SK-N-DZ (cell line): ENCODE measurements around the gene BDH1.
A peak's percentile ranks its signal among the peaks of the same experiment; 100 is the strongest.
"Not testable (repeated sequence)": the region's sequence is repeated elsewhere in the genome, so short reads cannot be mapped to it uniquely, and the experiment has no call there.

Experiments
- DNase-seq: peaks from one replicate; pipeline ENCODE4 v3.0.0-alpha.2; 2015; ENCODE audit warnings: low spot score

BDH1 gene

DNA sequence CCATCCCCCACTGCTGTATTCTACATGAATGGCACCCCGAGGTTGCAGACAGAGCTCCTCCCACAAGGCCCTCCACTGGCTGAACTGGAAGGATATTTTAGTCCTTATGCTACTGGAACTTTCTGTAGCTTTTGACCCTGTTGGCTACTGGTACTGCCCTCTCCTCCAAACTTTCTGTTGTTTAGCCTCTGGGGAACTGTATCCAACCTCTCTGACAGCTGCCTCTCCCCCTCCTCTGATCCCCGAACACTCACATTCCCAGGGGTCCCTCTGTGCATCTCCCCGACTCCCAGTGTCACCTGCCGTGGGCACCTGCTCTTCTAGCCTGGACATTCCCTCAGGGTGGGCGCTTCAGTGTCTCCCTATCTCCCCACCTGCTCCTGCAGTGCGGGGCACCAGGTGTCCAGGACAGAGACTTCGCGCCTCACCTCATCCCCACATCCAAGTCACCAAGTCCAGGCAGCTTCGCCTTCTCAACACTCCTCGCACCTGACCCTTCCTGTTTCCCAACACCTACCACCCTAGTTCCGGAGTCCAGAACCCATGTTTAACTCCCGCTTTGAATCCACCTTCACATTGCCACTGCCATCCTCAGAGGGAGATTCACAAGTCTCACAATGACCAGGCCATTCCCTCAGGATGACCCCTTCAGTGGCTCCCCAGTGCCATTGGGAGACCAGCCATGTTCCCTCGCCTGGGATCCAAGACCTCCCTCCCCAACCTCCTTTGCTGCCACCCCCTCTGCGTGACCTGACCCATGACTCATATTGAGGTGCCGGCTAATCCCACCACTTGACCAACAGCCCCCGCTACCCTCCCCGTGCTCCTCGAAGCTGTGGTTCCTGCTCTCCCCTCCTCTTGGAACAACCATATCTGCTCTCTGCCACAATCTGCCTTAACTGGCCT lies 34.2 kb downstream of the BDH1 start:
- no peak for DNase-seq

DNA sequence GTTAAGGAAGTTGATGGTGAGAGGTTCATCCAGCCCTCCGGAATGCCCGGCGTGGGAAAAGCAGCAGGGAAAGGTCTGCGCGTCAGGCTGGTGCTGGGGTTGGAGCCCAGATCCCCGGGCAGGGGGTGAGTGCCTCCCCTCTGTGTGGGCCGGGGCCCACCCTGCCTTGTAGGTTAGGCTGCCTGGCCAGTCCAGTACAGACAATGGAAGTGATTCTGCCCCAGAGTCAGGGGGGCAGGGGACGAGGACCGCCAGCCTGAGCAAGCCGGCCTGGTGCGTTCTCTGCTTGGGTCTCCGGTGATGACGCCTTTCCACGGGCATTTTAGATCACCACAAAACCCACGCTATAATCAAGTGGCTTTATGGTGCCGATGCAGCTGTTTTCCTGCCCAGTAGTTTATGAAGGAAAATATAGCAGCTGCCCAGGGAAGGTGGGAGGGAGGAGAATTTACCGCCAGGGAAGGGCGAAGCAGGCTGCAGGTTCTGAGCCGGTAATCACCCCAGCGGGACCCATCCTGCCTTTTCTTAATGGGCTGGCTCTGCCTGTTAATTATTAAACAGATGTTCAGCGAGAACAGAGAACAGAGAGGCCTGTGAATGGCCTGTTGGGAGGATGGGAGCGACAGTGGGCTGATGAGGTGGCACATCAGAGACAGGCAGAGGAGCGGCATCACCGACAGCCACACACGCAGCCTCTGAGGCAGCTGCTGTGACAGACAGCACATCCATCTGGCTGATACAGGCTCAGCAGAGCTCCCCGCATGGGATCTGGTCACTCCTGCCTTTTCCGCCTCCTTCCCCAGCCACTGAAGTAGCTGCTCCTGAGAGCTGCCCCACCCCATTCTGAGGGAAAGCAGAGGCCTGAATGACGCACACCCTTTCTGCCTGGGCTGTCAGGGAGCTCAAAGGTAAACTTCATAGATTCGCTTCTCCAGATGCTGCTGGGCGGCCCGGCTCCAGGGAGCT lies 35.2 kb downstream of the BDH1 start:
- peak; percentile 88 for DNase-seq

DNA sequence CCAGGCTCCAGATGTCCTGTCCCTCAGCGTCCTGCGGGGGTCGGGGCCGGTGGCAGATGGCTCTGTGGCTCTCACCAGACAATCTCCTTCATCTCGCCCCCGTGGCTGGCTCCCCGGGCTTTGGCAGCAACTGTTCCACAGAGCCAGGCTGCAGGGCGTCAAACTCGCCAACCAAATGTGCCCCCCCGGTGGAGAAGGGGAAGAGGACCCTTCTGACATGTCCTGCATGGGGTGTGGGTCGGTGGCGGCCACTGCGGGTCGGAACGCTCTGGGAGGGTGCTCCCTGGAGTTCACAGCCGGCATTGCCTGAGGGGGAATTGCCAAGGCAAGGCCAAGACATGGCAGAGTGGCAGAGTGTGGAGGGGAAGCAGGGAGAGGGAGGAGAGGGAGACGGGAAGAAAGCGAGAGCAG lies 36.0 kb downstream of the BDH1 start:
- DNase-seq, result peak; percentile 41

DNA sequence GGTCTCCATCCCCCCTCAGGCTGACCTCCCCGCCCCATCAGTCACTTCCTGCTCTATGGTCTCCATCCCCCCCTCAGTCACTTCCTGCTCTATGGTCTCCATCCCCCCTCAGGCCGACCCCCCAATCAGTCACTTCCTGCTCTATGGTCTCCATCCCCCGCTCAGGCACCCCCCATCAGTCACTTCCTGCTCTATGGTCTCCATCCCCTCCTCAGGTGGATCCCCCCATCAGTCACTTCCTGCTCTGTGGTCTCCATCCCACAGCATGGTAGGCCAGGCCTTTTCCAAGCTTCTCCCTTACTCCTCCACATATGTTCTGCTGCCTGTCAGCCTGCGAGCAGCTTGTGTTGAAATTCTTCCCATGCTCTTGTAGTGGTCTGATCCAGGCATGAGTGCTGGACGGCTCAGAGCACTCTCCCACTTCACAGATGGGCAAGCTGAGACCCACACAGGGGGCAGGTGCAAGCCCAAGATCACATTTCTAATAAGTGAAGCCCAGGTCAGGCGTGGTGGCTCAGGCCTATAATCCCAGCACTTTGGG lies 36.8 kb downstream of the BDH1 start:
- no peak for DNase-seq

DNA sequence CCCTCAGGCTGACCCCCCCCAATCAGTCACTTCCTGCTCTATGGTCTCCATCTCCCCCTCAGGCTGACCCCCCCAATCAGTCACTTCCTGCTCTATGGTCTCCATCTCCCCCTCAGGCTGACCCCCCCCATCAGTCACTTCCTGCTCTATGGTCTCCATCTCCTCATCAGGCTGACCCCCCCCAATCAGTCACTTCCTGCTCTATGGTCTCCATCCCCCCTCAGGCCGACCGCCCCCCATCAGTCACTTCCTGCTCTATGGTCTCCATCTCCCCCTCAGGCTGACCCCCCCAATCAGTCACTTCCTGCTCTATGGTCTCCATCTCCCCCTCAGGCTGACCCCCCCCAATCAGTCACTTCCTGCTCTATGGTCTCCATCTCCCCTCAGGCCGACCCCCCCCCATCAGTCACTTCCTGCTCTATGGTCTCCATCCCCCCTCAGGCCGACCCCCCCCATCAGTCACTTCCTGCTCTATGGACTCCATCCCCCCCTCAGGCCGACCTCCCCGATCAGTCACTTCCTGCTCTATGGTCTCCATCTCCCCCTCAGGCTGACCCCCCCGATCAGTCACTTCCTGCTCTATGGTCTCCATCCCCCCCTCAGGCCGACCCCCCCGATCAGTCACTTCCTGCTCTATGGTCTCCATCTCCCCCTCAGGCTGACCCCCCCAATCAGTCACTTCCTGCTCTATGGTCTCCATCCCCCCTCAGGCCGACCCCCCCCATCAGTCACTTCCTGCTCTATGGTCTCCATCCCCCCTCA lies 37.7 kb downstream of the BDH1 start:
- not testable (repeated sequence) for DNase-seq

DNA sequence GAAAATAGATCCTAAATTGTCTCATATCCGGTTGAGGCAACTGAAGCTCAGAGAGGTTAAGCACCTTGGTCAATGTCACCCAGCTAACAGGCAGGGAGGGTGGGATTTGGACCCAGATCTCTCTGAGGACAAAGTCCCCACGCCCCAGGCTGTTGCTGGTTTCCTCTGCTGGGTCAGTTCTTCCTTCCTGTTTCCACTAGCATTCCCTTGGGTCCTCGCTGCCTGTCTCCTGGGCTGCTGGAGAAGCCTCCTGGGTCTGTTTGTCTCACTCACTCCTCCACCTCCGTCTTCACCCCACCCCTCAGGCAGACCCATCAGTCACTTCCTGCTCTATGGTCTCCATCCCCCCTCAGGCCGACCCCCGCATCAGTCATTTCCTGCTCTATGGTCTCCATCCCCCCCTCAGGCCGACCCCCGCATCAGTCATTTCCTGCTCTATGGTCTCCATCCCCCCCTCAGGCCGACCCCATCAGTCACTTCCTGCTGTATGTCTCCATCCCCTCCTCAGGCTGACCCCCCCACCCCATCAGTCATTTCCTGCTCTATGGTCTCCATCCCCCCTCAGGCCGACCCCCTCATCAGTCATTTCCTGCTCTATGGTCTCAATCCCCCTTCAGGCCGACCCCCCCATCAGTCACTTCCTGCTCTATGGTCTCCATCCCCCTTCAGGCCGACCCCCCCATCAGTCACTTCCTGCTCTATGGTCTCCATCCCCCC lies 38.7 kb downstream of the BDH1 start:
- not testable (repeated sequence) for DNase-seq

DNA sequence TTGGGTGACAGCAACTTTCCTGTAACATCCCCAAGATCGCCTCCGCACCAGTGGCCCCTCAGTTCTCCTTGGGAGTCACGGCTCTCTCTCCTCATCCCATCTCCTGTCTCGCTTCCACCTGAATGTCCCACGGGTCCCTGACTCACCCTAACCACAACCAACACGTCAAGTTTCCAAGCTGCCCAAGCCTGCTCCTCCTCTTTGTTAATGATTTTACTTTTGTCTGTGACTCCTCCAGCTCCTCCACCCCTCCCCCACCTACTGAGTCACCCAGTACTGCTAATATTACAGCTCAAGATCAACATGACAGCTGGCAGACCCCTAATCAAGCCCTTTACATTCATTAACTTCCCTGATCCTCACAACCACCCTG lies 39.3 kb downstream of the BDH1 start:
- no peak for DNase-seq

DNA sequence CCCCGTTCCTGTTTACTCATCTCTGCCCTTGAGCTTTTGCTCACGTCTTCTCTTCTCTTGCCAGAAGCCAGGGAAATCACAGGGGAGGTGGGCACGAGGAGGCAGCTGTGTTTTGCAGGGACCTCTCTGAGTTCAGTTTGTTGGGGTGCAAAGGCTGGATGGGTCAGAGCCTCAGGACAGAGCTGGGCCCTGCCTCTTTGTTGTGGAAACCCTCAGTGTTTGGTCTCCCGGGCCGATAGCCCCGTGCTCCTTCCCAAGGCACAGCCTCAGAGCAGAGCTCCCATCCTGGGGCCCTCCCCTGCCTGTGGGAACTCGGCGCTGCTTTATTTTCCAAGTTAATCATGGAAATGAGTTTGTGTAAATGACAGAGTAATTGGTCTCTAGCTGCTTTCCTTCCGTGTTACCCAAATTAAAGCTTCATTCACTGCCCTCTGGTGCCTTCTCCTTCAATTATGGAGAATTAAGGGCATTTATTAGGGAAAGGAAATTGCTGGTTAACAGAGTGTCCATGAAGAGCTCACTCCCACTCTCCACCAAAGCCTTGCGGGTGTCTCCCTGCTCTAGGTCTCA lies 40.9 kb downstream of the BDH1 start:
- no peak for DNase-seq

DNA sequence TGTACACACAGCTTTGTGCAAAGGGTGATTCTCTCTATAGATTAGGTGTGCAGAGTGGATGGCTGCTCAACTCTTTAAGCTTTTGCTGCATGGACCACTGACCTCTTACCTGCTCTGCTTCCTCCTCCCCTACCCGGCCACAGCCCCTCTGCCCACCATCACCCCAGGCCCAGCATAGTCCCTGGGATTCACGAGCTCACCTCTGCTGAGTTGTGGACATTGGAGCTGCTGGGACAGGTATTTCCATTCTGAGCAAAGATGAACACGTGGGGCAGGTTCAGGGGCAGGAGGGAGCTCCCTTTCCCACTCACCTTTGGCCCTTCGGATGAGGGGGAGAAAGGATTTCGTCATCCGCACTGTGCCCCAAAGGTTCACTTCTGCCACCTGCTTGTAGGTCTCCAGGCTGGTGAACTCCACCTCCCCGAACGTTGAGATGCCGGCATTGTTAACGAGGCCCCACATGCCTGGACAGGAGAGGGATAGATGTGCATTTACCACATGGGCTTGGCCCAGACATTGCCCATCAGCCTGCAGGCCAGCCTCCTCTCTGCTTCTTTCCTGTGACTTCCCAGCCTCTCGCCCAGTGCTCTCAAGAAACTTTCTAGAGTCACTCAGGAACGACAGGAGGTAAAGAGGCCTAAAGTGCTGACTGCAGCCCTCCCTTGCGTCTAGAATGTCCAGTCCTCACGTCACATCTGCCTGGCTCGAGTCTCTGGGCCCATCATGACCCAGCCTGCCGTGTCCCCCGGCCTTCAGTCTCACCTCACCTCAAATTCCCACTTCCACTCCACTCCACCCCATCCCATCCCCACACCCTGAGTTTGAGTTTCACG lies 41.6 kb downstream of the BDH1 start:
- DNase-seq, result no peak

DNA sequence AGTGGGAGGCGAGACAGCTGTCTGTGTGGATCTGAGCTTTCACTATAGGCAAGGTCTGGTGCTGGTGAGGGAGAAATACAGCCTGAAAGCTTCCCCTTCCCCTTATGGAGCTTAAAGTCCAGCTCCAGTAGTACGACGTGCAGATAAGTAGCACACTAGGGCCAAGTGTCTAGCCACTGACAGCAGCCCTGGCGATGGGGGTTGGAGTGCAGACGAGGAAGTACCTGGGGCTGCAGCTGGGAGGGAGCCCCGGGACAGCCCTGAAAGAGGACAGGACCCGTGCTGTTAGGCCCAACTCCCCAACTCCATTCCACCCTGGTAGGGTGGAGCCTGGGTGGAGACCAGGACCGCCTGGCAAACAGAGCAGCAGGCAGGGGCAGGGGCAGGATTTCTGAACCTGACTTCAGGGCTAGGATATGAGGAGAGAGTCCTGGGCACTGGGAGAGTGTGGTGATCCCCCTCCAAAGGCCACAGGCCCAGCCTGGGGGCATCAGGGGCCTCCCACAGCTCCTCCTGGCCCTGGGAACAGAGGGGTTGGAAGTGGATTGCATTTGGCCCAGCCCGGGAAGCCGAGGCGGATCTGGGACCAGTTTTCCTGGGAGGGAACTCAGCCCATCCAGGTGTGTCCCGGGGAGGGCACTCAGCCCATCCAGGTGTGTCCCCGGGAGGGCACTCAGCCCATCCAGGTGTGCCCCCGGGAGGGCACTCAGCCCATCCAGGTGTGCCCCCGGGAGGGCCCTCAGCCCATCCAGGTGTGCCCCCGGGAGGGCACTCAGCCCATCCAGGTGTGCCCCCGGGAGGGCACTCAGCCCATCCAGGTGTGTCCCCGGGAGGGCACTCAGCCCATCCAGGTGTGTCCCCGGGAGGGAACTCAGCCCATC lies 42.8 kb downstream of the BDH1 start:
- no peak for DNase-seq

DNA sequence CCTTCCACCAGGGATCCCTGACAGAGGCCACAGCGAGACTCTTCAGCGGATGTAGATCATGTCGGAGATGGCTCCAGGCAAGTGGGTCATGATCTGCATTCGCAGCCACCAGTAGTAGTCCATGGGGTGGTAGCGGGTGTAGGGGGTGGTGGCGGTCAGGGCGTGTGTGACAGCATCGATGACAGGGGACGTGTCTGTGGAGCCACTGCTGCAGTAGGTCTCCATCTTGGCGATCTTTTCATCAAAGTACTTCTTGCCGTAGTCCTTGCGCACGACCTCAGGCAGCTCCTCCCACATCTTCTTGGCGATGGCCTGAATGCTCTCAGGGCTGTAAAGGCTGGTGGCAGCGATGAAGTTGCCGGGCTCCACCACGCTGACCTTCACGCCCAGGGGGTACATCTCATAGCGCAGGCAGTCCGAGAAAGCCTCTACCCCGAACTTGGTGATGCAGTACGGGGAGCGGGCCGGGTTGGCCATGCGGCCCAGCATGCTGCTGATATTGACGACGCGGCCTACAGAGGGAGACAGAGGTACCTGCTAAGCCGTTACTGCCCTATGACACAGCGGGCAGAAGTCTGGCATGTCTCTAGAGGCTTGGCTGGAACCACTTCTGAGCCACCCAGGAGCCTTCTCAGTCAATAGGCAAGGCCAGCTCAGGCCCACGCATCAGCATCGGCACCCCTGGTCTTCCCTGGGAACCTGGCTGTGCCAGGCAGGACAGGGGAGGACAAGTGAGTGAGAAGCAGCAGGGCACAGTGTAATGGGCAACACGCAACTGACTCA lies 43.7 kb downstream of the BDH1 start:
- DNase-seq, result no peak

DNA sequence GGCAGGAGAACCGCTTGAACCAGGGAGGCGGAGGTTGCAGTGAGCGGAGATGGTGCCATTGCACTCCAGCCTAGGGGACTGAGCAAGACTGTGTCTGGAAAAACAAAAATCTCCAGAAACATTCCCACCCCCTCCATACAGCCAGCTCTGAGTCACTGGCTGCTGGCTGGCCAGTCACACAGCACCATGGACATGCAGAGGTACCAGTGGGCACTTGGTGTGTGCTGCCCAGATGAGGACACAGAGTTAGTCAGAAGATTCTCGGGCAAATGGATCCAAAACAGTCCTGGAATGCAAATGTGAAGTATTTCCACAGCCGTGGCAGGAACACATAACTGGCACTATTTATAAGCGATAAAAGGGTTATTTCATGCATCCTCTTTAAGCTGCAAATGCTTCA lies 44.6 kb downstream of the BDH1 start:
- DNase-seq, result no peak

DNA sequence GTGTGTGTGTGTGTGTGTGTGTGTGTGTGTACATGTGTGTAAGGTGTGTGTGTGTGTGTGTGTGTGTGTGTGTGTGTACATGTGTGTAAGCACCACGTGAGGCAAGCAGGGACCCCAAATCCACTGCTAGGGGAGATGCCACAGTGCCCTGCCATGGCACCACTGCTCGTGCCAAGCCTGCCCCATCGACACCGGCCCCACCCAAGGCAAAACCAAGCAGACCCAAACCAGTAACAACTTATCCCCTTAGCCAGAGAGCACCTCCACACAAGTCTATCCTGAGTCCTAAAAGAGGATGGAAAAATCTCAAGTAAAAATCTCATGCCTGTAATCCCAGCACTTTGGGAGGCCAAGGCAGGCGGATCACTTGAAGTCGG lies 45.1 kb downstream of the BDH1 start:
- DNase-seq, result no peak

DNA sequence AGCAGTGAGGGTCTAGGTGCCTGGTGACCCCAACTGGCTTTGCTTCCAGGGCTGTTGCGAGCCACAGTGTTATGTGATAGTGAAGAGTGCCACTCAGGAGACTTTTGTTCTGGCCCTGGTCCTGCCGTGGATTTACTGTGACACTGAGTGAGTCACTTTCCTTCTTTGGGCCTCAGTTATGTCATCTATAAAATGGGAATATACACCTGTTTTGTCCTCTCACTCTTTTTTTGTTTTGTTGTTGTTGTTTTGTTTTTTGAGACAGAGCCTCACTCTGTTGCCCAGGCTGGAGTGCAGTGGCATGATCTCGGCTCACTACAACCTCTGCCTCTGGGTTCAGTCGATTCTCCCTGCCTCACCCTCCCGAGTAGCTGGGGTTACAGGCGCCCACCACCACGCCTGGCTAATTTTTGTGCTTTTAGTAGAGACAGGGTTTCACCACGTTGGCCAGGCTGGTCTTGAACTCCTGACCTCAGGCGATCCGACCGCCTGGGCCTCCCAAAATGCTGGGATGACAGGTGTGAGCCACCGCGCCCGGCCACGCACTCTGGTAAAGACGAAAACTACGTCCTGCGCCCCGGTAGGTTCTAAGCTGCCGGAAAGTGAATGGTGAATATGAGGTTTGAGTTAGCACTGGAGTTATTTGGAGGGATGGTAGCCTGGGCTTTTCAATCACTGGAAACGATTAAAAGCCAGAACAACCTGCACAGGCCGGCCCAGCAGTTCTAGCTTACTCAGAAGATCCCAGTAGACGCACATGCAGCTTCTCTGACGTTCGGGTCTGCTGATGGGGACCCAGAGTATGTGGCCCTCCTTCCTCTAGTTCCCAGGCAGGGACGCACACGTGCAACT lies 46.6 kb downstream of the BDH1 start:
- DNase-seq, result no peak

DNA sequence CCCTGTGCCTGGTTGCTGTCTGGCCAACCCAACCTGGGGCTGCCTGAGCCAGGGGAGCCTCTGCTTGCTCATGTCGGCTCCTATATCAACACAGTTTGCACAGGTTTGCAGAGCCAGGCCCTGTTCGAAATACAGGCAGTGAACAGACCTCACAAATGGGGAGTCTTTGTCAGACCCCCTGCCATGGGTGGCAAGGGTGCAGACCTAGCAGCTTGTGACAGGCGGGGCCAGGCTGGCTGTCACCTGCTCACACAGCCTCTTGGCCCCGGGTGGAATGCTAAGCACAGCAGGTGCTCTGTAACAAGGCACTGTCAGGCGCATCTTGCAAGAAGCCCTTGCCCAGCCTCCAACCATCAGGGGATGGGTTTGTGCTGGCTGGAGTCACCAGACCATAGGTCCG lies 47.3 kb downstream of the BDH1 start:
- no peak for DNase-seq

DNA sequence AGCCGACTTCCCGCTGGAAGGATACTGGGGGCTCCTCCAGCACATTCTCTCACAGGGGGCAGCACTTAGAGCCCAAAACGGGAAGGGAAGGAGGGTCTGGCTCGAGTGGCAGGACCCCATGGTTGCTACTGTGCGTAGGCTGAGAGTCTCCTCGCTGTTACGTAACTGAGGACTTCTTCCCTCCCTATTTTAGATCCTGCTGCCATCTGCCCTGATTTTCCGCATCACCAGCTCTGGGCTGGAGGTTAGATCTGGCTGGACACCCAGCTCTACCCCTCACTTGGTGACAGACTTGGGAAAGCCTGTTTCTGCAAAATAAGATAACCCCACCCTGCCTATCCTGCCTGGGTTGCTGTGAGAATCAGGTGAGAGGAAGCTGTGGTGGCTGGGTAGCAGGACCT lies 47.7 kb downstream of the BDH1 start:
- DNase-seq, result no peak

DNA sequence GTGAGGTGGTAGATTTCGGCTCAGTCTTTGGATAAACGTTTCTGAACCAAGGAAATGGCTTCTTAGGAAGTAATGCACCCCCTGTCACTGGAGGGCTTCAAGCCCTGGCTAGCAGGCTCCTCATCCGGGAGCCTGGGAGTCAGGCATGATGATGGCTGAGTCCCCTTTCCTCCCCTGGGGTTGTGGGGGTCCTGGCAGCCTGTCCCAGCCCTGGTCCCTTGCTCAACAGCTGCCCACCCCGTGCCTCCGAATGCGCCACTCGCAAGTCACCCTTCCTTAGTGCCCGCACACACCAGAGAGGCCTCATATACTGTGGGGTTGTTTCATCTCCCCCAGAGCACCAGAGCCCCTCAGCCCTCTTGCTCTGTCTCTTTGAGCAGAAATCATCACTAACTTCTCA lies 48.2 kb downstream of the BDH1 start:
- no peak for DNase-seq
